GM18526 (cell line): ENCODE data around the gene TTC34.

Experiments
- POLR2A ChIP-seq: IDR thresholded peaks from 3 replicates; pipeline ENCODE4 v1.6.1; 2011; ENCODE audit not compliant: insufficient read length; ENCODE audit errors: extremely low read depth

The TTC34 gene

DNA sequence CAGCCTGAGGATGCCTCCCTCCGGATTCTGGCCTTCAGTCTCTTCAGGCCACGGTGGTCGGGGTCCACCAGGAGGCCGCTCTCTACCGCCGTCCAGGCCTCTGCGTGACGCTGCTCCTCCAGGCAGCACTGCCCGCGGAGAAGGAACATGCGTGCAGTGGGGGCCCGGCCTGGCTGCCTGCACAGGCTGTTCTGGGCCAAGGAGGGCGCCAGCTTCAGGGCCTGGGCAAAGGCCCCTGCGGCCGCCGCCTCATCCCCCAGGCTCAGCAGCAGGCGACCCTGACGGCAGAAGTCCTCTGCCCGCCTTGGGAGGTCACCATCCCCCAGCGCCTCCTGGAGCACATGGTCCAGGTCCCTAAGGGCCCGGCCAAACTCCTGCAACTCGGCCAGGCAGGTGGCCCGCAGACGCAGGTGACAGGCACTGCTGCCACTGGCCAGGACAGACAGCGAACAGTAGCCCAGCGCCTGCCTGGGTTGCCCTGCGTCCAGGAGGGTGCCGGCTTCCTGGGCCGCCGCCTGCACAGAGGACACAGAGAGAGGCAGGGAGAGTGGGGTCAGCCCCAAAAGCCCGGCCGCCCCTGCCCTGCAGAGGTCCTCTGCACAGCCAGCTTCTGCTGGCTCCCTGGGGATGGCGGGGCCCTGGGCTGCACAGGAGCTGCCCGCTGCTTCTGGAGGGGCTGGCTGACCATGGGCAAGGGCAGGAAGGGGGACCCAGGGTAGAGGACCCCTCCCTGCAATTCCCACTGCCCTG is 159.9 kb downstream of the TTC34 start:
- no peak for TF ChIP-seq POLR2A

DNA sequence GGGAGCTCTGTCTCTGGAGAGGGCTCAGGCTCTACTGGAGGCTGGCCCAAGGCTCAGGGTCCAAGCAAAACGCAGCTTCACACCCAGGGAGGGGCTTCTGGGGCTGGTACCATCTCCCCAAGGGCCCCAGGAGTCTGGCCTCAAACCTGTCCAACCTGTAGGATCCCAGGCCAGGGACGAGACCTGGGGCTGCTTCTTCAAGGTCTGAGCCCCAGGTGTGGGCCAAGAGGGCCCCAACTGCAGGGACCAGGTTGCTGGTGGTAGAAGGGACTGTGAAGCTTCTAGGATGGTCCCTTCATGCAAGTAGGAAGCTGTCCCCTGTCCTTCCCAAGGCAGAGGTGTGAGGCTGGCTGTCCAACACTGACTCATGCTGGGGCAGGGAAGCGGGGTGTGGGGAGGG is 160.9 kb downstream of the TTC34 start:
- no peak for TF ChIP-seq POLR2A

DNA sequence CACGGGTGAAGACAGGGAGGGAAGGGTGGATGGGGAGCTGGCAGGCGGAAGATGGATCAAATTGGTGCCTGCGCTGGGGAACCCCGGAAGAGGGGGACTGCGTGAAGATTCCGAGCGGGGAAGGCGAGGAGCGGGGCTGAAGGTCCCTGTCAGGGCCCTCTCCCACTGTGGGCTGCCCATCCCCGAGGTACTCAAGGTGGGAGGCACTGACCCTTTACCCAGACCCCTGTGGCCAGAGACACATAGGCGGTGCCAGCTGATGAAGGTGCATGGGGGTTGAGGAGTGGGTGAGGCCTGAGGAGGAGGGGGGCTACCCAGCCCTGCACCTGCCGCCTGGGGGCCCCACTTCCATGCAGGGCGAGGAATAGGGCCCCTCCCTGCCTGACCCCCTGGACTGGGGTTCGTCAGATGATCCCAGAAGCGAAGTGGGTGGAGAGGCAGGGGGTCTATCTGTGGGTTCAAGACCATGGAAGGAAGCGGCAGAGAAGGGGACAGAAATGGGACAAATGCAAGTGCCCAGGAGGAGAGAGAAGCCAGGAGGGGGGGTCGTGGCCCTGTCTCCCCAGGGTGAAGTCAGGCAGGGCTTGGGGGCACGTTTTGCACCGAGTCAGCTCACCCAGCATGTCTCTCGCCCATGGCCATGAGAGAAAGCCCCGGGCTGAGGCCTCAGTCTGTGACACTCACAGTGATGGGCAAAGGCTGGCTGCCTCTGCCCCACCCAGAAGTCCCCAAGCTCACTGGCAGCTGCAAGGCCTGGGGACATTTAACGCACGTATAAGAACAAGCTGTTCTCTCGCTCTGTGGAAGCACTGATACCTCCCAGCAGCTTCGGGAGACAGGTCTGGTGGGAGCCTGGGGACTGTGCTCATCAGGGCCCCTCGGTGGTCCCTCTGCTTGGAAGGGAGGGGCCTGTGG is 161.6 kb downstream of the TTC34 start:
- no peak for TF ChIP-seq POLR2A

DNA sequence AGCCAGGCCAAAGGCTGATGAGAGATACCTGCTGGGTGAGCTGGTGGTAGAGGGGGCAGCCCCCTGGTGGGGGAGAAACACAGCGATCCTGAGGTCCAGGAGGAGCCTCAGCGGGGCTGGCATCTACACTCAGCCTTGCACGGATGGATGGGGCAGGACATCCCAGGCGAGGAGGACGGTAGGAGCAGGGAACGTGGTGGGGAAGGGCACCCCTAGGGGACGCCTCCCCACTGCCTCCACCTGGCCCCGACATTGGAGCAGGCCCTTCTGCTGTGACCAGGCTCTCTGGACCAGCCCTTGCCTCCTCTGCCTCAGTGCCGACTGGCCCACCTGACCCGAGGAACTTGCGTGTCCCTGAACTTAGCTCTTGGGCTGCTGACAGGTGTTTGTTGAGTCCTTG is 162.3 kb downstream of the TTC34 start:
- no peak for TF ChIP-seq POLR2A

DNA sequence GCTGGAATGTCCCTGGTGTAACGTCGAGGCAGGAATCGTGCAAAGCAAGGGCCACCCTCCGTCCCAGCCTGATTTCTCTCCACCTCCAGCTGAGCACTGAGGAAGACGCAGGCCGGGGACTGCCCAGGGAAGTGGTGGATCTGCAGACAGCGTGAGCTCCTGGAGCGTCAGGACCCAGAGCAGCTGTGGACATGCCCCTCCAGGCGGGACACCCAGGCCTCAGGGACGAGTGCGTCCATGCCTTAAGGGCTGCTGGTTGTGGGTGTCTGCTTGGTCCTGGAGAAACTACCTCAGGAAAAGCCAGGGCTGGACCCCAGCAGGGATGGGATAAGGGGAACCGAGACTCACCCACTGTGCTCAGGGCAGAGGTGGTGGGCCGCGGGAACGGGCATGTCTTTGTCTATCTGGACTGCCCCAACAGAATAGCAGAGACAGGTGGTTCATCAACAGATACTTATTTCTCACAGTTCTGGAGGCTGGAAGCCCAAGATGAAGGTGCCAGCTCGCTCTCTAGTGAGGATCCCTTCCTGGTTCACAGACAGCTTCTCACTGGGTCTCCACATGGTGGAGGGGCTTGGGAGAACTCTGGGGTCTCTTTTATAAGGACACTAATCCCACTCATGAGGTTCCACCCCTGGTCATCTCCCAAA is 162.9 kb downstream of the TTC34 start:
- no peak for TF ChIP-seq POLR2A

DNA sequence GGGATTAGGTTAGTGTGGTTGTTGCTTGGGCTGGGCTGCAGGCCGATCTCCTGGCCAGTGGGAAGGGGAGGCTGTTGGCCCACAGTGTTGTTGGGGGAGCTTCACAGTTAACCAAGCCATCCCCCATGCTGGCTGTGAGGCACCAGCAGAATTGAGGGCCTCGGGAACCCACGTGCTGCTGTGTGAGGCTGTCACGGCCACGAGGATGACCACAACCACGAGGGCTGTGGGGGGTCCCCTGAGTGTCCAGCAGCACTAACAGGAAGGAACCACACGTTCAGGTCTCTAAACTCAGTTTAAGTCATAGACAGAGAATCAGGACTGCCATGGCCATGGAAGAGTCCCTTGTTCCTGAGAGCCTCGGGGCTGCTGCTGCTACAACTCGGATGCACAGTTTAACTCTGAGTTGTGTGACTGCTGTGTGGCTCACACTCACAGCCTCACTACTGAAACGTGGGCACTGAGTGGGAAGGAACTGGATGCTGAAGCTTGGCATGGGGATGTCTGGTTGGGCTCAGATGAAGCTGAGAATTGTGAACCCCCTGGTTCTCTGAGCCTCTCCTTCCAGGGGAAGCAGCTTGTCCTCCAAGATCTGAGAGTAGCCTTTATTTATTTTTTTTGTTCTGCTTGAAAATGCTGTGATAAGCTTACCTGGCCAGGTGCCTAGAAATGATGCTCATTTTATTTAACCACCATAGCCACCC is 163.9 kb downstream of the TTC34 start:
- no peak for TF ChIP-seq POLR2A

DNA sequence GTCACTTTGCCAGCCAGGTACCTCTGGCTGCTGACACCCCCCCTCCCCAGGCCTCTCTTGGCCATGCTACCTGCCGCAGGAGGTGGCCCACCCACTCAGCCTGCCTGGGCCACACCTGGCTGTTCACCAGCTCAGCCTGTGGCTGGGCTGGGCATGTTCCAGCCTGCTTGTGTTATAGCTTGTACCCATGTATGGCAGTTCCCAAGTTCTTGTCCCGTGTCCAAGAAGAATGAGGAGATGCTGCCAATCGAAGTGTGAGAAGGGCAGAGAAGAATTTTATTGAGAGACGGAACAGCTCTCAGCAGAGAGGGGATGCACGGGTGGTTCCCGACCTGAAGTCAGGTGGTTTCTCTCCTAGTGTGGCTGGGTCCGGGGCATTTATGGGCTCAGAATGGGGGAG is 164.8 kb downstream of the TTC34 start:
- no peak for TF ChIP-seq POLR2A

DNA sequence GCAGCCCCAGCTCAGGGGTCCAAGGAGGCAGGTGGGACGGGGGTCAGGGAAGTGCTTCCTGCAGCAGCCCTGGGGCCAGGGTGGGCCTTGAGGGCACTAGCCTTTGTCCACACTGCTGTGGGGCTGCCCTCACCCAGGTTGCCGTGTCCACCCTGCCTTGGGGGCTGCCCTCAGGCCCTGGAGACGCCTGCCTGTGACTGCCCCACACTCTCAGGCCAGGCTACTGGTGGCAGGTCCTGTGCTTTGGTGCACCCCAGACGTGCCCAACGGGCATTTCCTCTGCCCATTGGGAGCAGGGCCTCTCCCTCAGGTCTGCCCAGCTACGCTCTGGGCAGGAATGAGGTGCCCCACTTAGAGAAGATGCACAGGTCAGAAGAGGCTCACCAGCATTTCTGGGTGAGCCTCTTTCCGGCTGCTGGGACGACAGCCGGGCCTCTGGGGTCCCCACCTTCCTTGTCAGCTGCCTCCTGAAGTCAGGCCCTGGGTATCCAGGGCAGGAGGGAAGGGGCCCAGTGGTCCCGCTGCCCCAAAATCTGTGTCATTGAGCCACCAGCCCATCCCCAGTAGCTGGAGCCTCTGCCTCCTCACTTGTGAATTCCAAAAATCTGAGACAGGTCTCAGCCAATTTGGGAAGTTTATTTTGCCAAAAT is 166.0 kb downstream of the TTC34 start:
- TF ChIP-seq POLR2A = no peak

DNA sequence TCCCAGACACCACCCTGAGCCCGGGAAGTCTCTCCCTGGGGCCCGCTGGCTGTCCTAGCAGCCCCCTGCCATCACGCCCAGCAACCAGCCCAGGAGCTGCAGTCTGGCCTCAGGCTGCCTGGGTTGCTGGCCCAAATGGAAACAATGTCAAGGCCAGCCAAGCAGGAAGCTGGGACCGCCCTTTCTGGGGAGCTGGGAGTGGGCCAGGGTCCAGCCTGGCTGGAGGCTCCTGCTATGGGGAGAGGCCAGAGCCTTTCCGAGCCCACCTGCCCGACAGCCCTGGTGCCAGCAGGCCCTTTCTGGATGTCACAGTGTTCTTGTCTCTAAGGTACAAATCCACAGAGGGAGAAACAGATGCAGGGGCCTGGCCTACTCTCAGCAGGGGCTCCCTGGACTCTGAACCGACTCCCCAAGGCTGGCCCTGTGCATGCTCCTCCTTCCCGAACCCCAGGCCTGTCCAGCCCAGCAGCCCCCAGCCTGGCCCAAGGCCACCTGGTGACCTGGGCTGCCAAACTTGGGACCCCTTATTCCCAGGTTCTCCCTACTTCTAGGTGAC is 167.5 kb downstream of the TTC34 start:
- TF ChIP-seq POLR2A = no peak

DNA sequence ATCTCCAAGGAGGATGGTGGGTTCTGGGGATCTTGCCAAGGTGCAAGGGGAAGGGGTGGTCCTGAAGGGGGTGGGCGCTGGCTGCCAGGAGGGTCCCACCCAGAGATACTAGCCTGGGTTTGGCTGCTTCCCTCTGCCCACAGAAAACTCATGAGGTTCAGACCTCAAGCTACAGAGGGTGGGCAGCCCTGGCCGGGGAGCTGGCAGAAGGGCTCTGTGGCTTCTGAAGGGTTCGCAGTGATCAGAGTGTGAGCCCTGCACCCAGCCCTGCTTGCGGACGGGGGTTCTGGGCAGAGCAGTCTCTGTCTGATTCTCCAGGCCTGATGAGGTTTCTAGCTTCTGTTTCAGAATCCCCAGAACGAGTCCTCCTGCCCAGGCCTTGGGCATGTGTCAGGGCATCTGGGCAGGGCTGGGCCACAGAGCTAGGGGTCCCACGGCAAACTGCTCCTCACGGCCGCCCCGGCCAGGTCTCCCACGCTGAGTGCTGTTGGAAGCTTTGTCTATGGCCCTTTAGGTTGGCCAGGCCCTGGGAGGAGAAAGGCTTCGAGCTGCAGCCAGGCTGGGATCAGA is 168.0 kb downstream of the TTC34 start:
- no peak for TF ChIP-seq POLR2A

DNA sequence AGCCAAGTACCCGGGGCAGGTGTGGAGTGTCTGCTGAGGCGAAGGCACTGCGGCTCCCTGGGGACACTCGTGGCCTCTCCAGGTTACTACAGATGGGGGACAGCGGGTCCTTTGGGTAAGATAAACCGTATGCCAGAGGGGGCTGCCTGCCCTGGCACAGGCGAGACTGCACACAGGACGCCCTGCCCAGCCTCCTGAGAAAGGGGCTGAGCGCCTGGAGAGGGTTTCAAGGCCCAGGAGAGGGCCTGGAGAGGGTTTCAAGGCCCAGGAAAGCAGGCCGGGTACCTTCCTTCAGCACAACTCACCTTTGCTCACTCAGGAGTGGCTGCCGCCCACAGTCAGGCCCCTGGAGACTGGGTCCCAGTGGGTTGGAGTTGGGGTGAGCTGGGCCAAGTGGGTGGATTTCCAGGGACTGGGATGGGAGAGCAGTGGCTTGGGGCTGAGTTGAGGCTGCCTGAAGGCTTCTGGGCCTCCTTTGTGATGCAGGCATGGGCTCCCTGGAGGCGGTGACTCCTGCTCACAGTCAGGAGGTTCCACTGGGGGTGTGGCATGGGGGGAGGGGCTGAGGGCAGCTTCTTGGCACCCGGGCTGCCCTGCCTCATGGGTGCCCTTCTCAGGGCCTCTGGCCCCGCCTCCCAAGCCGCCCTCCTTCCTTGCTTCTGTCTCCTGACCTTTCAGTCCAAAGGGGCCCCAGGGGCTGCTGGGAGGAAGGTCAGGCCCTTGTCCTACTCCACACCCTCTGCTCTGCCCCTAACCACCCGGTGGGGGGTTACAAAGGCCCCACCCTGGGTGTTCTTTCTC is 168.7 kb downstream of the TTC34 start, which contains the start of gene MMEL1:
MMEL1 (minus strand) TSS at position 456 of the 801 bp plus-strand sequence. CDS start 3,532 bp downstream, outside the sequence.
- TF ChIP-seq POLR2A = no peak

DNA sequence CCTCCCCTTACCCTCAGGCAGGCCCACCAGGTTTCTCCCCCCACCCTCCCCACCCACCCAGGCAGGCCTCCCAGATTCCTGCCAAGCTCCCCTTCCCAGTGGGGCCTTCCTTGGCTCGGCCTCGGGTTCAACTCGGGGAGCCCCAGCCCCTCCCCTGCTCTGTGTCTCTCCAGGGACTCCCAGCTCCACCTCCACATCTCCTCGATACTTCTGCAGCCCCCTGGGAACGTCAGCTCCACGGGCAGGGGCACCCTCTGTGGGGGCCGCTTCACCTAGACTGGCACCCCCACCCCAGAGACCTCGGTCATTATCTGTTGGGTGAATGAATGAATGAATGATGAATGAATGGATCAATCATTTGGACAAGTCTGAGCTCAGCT is 169.5 kb downstream of the TTC34 start:
- TF ChIP-seq POLR2A = no peak

DNA sequence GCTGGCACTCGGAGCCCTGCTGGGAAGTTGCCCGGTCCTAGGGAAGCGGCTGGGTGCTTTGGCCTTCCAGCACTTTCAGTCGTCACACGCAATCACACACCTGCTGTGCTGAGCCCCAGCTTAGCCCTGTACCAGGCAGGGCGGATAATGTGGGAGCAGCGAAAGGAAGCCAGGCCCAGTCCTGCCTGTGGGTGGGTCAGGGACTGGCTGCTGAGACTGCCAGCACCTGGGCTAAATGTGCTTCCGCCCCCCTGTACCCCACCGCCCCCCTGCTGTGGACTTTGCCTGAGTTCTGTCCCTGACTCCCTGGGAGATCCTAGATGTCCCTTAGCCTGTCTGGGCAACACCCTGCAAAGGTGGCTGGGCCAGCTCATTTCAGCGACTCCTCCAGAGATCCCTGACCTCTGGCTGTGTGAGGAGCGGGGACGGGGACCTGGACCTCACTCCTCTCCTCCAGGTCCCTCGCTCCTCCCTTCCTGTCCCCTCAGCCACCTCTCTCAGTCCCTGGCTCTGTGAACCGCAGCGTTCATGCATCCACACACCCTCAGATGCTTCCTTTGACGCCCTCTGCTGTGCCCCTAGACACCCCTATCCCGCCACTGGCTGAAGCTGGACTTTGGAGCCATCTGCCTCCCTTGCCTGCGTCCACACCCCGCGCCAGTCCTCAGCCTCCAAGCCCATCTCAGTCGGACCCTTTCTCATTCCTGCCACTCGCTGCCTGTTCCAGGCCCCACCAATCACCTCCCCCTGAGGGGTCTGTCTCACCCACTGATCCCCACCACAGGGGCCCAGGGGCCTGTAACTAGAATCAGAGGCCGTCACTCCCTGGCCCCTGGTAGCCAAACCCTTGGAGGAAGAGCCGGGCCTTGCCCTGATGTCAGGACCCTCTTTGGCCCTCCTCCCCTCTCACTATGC is 170.1 kb downstream of the TTC34 start:
- TF ChIP-seq POLR2A = no peak
